Renal pelvis (tissue), 12 donors: ENCODE measurements around the gene PLA2G10. TPM values are rescaled to one million over a fixed set of nuclear protein-coding genes. Genes with fewer than 3 reads are reported as not detected.
"Not testable (repeated sequence)": the region's sequence is repeated elsewhere in the genome, so short reads cannot be mapped to it uniquely, and the experiment has no call there.

Experiments used
- DNase-seq: peaks from one replicate; pipeline ENCODE4 v3.0.0-alpha.2; 2013
- long read RNA-seq, 16 experiments: transcript quantifications; one replicate each; lab custom pipeline, GENCODE V29; 2026
- polyA plus RNA-seq, 3 donors: library from polyadenylated mRNA; unstranded; fragments of 120-200 nt; gene quantifications; one replicate each; pipeline ENCODE4 v1.2.1, GENCODE V29; 2013; ENCODE audit not compliant: insufficient read length in 3 of 3

PLA2G10 gene, protein sequence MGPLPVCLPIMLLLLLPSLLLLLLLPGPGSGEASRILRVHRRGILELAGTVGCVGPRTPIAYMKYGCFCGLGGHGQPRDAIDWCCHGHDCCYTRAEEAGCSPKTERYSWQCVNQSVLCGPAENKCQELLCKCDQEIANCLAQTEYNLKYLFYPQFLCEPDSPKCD
- polyA plus RNA-seq: 1 to 10 TPM in 1 of 3 donors, under 1 TPM in 2; 0.31 to 1.2 (median 0.74) TPM
- long read RNA-seq, donor 1: 0 reads
- long read RNA-seq, donor 2: 0 reads
- long read RNA-seq, donor 3: 0 reads
- long read RNA-seq, donor 4, partial matches to known transcripts: 0 of 1 reads
- long read RNA-seq, donor 4, other reads (novel, unspliced or antisense): 0 of 1 reads
- long read RNA-seq, donor 5: 0 reads
- long read RNA-seq, donor 6: 0 reads
- long read RNA-seq, donor 7: 0 reads
- long read RNA-seq, donor 8: 0 reads
- long read RNA-seq, donor 9: 0 reads
- long read RNA-seq, donor 10: 0 reads
- long read RNA-seq, donor 11: 0 reads
- long read RNA-seq, donor 12: 0 reads
- long read RNA-seq, donor 13: 0 reads
- long read RNA-seq, donor 14: 0 reads
- long read RNA-seq, donor 15: 0 reads
- long read RNA-seq, donor 16: 0 reads

DNA sequence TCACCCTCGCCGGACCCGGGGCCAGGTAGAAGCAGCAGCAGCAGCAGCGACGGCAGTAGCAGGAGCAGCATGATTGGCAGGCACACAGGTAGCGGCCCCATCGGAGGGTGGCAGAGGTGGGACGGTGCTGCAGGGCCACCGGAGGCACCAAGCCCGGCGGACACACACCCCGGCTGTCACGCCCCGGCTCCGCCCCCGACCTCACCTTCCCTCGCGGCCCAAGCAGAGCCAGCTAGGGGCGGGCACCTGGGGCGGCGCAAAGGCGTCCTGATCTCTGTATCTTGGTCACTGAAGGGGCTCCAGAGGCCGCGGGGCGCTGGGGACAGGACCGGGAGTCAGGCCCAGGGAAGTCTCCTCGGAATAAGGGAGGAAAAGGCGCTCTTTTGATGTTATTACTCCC, at the start of gene PLA2G10:
Gene PLA2G10 (minus strand): TSS at position 180 of the 400 bp plus-strand sequence. CDS start 79 bp downstream, at position 101.
- DNase-seq: not testable (repeated sequence)

DNA sequence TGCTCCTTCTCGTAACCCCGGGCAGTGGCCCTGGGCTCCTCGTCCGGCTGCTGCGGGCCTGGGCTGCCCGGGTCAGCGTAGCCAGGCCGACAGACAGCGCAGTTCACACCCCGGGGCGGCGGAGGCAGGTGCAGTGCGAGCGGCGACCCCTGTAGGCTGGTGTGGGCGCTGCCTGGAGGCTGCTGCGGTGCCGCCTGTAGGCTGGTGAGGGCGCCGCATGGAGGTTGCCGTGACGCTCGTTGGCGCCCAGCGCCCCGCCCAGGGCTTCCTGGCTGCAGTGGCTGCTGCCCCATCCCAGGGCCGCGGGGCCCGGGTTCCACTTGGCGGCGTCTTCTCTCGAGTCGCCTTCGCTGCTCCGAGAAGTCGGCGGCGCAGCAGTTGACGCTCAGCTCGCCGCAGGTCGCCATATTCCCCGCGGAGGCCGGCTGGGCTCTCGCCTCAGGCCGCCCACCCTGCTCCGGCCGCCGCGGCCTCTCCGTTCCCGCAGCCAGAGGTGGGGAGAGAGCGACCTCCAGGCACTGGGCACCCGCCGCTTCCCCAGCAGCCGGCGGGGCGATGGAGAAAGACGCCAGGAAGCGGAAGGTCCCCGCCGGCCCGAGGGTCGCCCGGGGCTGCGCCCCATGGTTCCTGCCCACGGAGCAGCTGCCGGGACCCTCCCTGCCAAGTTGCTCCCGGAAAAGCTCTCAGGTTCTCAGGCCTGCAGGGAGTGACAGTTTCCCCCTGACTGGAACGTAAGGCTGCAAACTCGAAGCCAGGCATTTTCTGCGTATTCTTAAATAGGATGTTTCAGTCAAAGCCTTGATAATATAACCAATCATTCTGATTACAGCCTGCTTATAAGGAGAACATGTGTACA, 48.4 kb upstream of the PLA2G10 start, which contains the start of gene NPIPA2:
Gene NPIPA2 (plus strand): TSS at position 261 of the 856 bp plus-strand sequence. CDS start 5,533 bp downstream, outside the sequence.
- not testable (repeated sequence) for DNase-seq

DNA sequence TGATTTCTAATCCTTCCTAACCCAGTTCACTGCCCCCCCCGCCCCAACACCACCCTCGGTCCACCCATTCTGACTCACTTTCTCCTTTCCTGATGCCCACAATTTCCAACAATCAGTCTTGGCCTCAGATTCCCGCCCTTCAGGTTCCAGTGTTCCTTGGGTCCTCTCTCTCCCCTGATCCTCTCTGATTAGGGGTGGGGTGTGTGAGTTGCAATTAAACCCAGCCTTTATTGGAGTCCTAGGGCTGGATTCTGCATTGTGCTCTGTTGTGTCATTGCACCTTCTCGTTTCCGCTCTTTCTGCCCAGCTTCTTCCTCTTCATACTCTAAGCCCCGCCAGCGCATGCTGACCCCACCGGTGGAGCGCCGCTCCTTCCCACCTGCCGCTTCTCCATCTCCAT, 47.7 kb upstream of the PLA2G10 start:
- DNase-seq: not testable (repeated sequence)

DNA sequence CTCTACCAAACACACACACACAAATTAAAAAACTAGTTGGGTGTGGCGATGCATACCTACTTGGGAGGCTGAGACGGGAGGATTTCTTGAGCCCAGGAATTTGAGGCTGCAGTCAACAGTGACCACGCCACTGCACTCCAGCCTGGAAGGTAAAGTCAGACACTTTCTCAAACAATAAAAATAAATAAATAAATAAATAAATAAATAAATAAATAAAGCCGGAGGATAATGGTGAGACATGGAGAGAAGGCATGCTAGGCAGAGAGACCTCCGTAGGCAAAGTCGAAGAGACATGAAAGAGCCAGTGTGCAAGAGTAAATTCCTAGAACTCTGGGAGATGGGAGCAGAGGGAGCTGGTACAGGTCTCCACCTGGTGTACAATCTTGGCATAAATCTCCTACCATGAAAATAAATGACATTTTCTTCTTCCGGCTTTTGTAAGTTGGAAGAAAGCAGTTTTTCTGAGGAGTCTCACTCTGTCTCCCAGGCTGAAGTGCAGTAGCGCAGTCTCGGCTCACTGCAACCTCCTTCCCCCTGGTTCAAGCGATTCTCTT, 46.8 kb upstream of the PLA2G10 start:
- DNase-seq: not testable (repeated sequence)

DNA sequence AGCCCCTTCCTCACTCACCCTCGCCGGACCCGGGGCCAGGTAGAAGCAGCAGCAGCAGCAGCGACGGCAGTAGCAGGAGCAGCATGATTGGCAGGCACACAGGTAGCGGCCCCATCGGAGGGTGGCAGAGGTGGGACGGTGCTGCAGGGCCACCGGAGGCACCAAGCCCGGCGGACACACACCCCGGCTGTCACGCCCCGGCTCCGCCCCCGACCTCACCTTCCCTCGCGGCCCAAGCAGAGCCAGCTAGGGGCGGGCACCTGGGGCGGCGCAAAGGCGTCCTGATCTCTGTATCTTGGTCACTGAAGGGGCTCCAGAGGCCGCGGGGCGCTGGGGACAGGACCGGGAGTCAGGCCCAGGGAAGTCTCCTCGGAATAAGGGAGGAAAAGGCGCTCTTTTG, 39.1 kb upstream of the PLA2G10 start:
- DNase-seq: not testable (repeated sequence)

DNA sequence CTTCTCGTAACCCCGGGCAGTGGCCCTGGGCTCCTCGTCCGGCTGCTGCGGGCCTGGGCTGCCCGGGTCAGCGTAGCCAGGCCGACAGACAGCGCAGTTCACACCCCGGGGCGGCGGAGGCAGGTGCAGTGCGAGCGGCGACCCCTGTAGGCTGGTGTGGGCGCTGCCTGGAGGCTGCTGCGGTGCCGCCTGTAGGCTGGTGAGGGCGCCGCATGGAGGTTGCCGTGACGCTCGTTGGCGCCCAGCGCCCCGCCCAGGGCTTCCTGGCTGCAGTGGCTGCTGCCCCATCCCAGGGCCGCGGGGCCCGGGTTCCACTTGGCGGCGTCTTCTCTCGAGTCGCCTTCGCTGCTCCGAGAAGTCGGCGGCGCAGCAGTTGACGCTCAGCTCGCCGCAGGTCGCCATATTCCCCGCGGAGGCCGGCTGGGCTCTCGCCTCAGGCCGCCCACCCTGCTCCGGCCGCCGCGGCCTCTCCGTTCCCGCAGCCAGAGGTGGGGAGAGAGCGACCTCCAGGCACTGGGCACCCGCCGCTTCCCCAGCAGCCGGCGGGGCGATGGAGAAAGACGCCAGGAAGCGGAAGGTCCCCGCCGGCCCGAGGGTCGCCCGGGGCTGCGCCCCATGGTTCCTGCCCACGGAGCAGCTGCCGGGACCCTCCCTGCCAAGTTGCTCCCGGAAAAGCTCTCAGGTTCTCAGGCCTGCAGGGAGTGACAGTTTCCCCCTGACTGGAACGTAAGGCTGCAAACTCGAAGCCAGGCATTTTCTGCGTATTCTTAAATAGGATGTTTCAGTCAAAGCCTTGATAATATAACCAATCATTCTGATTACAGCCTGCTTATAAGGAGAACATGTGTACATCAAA, 9.3 kb upstream of the PLA2G10 start, which contains the start of gene NPIPA3:
Gene NPIPA3 (plus strand): TSS at position 256 of the 856 bp plus-strand sequence. CDS start 5,533 bp downstream, outside the sequence.
- not testable (repeated sequence) for DNase-seq

DNA sequence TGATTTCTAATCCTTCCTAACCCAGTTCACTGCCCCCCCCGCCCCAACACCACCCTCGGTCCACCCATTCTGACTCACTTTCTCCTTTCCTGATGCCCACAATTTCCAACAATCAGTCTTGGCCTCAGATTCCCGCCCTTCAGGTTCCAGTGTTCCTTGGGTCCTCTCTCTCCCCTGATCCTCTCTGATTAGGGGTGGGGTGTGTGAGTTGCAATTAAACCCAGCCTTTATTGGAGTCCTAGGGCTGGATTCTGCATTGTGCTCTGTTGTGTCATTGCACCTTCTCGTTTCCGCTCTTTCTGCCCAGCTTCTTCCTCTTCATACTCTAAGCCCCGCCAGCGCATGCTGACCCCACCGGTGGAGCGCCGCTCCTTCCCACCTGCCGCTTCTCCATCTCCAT, 8.6 kb upstream of the PLA2G10 start:
- not testable (repeated sequence) for DNase-seq

DNA sequence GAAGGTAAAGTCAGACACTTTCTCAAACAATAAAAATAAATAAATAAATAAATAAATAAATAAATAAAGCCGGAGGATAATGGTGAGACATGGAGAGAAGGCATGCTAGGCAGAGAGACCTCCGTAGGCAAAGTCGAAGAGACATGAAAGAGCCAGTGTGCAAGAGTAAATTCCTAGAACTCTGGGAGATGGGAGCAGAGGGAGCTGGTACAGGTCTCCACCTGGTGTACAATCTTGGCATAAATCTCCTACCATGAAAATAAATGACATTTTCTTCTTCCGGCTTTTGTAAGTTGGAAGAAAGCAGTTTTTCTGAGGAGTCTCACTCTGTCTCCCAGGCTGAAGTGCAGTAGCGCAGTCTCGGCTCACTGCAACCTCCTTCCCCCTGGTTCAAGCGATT, 7.8 kb upstream of the PLA2G10 start:
- DNase-seq: not testable (repeated sequence)

DNA sequence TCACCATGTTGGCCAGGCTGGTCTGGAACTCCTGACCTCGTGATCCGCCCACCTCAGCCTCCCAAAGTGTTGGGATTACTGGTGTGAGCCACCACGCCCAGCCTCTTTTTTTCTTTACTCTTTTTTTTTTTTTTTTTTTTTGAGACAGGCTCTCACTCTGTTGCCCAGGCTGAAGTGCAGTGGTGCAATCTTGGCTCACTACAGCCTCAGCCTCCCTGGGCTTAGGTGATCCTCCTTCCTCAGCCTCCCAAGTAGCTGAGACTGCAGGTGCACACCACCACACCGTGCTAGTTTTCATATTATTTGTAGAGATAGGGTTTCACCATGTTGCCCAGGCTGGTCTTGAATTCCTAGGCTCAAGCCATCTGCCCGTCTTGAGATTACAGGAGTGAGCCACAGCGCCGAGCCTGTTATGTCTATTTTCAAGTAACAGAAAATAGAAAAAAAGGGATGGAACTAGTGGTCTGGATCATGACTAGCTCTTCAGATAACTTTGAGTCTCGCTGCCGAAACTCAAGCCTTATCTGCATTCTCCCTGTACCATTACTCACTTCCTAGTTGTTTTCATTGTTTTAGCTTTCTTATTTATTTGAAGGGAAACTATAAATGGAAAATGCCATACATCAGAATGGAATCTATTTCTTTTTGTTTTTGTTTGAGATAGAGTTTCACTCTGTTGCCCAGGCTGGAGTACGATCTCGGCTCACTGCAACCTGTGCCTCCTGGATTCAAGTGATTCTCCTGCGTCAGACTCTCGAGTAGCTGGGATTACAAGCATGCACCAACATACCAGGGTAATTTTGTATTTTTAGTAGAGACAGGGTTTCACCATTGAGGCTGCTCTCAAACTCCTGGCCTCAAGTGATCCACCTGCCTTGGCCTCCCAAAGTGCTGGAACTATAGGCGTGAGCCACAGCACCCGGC, 8.0 kb downstream of the PLA2G10 start:
- not testable (repeated sequence) for DNase-seq

DNA sequence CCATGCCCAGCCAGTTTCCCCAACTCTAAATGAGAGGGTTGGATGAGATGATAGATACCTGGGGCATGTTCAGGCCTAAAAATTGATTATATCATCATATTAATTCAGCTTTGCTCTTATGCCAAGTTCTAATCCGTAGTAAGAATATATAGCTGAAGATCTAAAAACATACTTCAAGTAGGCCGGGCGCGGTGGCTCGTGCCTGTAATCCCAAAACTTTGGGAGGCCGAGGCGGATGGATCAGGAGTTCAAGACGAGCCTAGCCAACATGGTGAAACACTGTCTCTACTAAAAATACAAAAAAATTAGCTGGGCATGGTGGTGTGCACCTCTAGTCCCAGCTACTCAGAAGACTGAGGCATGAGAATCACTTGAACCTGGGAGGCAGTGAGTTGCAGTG, 12.0 kb downstream of the PLA2G10 start:
- no peak for DNase-seq

DNA sequence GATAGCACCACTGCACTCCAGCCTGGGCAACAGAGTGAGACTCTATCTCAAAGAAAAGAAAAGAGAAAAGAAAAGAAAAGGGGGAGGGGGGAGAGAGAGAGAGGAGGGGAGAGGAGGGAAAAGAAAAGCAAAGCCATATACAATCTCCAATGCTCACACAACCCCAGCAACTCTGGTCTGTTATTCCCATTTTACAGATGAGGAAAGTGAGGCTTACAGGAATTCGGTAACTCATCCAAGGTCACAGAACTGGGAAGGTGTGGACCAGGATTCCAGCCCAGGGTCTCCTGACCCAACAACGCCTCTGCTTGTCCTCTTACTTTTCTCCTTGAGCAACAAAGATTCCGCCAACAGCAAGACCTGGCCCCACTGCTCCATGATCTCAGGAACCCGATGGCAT, 13.0 kb downstream of the PLA2G10 start:
- DNase-seq: no peak

DNA sequence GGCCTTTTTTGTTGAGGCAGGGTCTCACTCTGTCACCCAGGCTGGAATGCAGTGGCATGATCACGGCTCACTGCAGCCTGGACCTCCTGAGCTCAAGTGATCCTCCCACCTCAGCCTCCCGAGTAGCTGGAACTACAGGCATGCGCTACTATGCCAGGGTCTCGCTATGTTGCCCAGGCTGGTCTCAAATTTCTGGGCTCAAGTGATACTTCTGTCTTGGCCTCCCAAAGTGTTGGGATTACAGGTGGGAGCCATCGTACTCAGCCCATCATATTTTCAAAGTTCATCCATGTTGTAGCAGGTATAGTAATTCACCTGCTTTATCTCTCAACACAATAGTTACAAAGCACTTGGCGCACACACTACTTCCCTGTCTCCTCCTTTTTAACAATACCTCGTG, 13.7 kb downstream of the PLA2G10 start:
- DNase-seq: not testable (repeated sequence)

DNA sequence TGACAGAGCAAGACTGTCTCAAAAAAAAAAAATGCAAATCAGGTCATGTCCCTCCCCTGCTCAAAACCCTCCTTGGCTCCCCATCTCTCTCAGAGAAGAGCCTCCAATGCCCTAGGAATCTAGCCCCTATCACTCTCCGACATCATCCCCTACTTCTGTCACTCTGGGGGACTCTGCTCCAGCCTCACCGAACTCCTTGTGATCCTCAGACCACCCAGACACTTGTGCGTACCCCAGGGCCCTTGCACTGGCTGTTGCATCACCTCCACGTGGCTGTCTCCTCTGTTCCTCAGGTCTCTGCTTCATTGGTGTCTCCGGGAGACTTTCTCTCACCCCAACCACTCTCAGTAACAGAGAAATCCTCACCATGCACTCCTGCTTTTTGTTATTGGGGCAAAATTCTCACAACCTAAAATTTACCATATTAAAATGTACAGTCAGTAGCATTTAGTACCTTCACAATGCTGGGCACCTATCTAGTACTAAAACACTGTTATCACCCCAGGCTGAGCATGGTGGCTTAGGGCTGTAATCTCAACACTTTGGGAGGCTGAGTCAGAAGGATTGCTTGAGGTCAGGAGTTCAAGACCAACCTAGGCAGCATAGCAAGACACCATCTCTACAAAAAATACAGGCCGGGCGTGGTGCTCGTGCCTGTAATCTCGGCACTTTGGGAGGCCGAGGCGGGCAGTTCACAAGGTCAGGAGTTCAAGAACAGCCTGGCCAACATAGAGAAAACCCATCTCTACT, 15.2 kb downstream of the PLA2G10 start:
- DNase-seq: no peak

DNA sequence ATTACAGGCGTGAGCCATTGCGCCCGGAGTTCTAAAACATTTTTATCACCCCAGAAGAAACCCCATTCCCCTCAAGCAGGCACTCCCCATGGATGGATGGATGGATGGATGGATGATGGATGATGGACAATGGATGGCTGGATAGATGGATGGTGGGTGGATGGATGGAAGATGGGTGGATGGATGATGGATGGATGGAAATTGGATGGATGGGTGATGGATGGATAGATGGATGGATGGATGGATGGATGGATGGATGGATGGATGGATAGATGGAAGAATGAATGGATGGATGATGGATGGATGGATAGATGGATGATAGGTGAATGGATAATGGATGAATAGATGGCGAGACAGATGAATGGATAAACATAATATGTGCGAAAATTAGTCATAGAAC, 16.5 kb downstream of the PLA2G10 start:
- DNase-seq: no peak

DNA sequence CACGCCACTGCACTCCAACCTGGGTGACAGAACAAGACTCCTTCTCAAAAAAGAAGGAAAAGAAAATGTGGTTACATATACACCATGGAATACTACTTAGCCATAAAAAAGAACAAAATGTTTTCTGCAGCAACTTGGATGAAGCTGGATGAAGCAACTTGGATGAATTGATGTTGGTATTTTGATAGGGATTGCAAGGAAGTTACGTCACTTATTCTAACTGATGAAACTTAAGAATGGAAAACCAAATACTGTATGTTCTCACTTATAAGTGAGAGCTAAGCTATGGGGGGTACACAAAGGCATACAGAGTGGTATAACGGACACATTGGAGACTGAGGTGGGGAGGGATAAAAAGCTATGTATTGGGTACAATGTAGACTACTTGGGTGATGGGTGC, 17.5 kb downstream of the PLA2G10 start:
- no peak for DNase-seq

DNA sequence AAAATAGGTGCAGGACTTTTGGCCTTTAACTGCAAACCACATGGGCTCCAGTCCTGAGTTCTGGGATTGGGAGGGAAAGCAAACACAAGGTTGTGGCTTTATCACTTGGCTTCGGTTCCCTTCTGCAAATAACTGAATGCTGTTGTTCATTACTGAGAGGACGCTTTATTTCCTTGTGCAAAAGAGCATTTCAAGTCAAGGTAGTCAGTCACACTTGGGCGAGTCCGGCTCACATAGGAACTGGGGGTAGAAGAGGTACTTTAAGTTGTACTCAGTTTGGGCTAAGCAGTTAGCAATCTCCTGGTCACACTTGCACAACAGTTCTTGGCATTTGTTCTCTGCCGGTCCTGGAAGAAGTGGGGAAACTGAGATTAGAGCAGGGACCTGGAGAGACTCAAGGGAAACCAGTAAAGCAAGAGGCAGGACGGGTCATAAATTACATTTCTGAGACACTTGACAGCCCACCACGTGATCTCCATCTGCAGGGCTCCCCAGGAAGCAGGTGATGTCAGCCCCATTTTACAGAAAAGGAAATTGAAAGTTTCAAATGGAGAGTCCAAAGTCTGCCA, 21.6 kb downstream of the PLA2G10 start:
- no peak for DNase-seq

DNA sequence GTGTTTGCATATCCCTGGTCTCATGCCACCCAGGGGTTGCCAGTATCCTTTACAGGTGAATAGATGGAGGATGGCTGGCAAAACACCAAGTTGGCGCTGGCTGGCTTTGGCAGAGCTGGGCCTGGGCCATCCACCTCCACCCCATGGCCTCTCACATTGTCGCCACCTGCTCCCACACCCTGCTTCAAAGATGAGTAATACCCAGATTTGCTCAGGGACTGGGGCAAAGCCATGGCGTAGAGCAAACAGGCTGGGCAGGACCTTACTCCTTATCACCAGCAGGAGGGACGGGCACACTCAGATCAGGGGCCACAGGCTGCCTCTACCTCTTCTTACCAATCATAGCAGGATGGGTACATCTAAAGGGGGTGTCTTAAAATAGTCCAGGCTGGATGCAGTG, 24.3 kb downstream of the PLA2G10 start:
- no peak for DNase-seq

DNA sequence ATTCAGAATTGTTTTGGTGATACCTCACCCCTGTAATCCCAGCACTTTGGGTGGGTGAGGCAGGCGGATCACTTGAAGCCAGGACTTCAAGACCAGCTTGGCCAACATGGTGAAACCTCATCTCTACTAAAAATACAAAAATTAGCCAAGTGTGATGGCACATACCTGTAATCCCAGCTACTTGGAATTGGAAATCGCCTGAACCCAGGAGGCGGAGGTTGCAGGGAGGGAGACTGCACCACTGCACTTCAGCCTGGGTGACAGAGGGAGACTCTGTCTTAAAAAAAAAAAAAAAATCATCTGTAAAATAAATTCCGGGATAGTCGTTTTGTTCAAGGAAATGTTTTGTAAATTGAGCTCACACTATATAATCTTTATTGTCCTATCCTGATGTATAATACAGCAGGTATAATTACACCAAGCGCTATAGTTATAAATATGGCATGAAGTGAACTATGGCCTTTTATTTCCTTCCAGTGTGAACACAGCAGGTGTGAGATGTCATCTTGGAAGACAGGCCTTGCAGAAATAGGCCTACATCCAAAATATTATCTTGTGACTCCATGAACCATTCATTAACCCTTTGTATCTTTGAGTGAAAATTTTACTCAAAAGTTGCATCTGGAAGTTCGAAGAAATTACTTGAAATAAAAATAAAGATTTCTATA, 25.4 kb downstream of the PLA2G10 start:
- DNase-seq: no peak
